HG03196 (cell line): Measurements from ENCODE around the gene EMC6.

Source experiments
- ATAC-seq: cut with Tn5 transposase; IDR thresholded peaks from one replicate; pipeline ENCODE4 v1.9.1; 2021; ENCODE audit not compliant: unreplicated experiment

The EMC6 gene

GRCh38 chr17:3668279-3669084 is at the start of gene EMC6, which contains the start of gene TAX1BP3:
TSS of gene EMC6 (plus strand) at chr17:3668812. CDS start at chr17:3669147, 335 bp downstream.
TSS of gene TAX1BP3 (minus strand) at chr17:3668578. CDS start at chr17:3668526, 52 bp downstream.
- peak; percentile 82 for ATAC-seq

- ATAC-seq = no peak
Measured at GRCh38 chr17:3621146-3621720, 47.4 kb upstream of the EMC6 start.

- no peak for ATAC-seq
Measured at GRCh38 chr17:3622977-3623594, 45.5 kb upstream of the EMC6 start.

- ATAC-seq = no peak
Measured at GRCh38 chr17:3626831-3627768, 41.5 kb upstream of the EMC6 start.

- no peak for ATAC-seq
Measured at GRCh38 chr17:3627769-3628167, 40.8 kb upstream of the EMC6 start.

- ATAC-seq = no peak
Measured at GRCh38 chr17:3630781-3631180, 37.8 kb upstream of the EMC6 start.

GRCh38 chr17:3632287-3632686 is 36.3 kb upstream of the EMC6 start:
- ATAC-seq = no peak

GRCh38 chr17:3635474-3636153 is 33.0 kb upstream of the EMC6 start:
- ATAC-seq = no peak

GRCh38 chr17:3636154-3636907 is 32.3 kb upstream of the EMC6 start, which contains the start of the genes CTNS and SHPK:
TSS of gene CTNS (plus strand) at chr17:3636760. CDS start at chr17:3640207, 3,447 bp downstream.
TSS of gene SHPK (minus strand) at chr17:3636250. CDS start at chr17:3636219, 31 bp downstream.
- peak; percentile 88 for ATAC-seq

- no peak for ATAC-seq
Measured at GRCh38 chr17:3636908-3637373, 31.7 kb upstream of the EMC6 start.

- no peak for ATAC-seq
Measured at GRCh38 chr17:3639981-3640596, 28.5 kb upstream of the EMC6 start.

- no peak for ATAC-seq
Measured at GRCh38 chr17:3641014-3641413, 27.6 kb upstream of the EMC6 start.

- no peak for ATAC-seq
Measured at GRCh38 chr17:3641717-3642486, 26.7 kb upstream of the EMC6 start.

- ATAC-seq = no peak
Measured at GRCh38 chr17:3643889-3644349, 24.7 kb upstream of the EMC6 start.

- ATAC-seq = no peak
Measured at GRCh38 chr17:3645310-3645709, 23.3 kb upstream of the EMC6 start.

- no peak for ATAC-seq
Measured at GRCh38 chr17:3647251-3647650, 21.4 kb upstream of the EMC6 start.

- no peak for ATAC-seq
Measured at GRCh38 chr17:3647769-3648555, 20.6 kb upstream of the EMC6 start.
